GM12865 (cell line): ENCODE results near the gene KCNMB4.

Source experiments
- DNase-seq: peaks from one replicate; pipeline ENCODE4 v3.0.0; 2010; ENCODE audit warnings: low read depth
- H3K4me3 ChIP-seq: 2 replicates; pipeline ENCODE4 v1.5.1; 2011; ENCODE audit warnings: mild to moderate bottlenecking, low read depth, low read length, control low read depth
- TF ChIP-seq, protein P1 (sequence below): IDR thresholded peaks from 2 replicates; pipeline ENCODE4 v1.5.1; 2011; ENCODE audit warnings: low read length, control low read depth, low read depth, inconsistent platforms; ENCODE audit not compliant: insufficient read depth; ENCODE audit errors: missing control alignments

Gene KCNMB4

GRCh38 chr12:70408004-70408790, 42.1 kb downstream of the KCNMB4 start:
- TF ChIP-seq, protein P1, sequence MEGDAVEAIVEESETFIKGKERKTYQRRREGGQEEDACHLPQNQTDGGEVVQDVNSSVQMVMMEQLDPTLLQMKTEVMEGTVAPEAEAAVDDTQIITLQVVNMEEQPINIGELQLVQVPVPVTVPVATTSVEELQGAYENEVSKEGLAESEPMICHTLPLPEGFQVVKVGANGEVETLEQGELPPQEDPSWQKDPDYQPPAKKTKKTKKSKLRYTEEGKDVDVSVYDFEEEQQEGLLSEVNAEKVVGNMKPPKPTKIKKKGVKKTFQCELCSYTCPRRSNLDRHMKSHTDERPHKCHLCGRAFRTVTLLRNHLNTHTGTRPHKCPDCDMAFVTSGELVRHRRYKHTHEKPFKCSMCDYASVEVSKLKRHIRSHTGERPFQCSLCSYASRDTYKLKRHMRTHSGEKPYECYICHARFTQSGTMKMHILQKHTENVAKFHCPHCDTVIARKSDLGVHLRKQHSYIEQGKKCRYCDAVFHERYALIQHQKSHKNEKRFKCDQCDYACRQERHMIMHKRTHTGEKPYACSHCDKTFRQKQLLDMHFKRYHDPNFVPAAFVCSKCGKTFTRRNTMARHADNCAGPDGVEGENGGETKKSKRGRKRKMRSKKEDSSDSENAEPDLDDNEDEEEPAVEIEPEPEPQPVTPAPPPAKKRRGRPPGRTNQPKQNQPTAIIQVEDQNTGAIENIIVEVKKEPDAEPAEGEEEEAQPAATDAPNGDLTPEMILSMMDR: no peak
- H3K4me3 ChIP-seq: no peak overlapping the region
- no peak for DNase-seq

GRCh38 chr12:70415987-70416386, 49.9 kb downstream of the KCNMB4 start:
- TF ChIP-seq, protein P1: no peak
- DNase-seq: peak; percentile 20
- H3K4me3 ChIP-seq: no peak overlapping the region

GRCh38 chr12:70417121-70417520, 51.0 kb downstream of the KCNMB4 start:
- no peak overlapping the region for H3K4me3 ChIP-seq
- no peak for DNase-seq
- TF ChIP-seq, protein P1: no peak

DNA sequence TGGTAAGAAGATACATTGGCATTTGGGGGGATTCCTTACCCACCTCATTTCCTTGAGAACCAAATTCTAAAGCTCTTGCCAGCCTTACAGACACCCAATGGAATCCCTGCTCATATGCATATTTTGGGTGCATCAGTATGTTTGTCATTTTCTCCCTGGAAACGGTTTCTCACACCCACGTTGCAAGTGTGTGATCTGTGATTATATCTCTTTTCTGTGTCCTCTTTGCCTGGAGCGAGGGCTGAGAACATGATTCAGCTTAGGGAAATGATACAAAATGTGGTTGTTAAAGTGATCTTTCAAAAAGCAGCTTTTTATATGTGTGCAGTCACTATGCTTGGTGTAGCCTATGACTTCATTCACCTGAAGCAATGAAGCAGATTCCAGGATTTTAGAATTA, 52.0 kb downstream of the KCNMB4 start:
- TF ChIP-seq, protein P1: no peak
- DNase-seq: no peak
- no peak overlapping the region for H3K4me3 ChIP-seq

- no peak for DNase-seq
- no peak overlapping the region for H3K4me3 ChIP-seq
- TF ChIP-seq, protein P1: no peak
Measured at GRCh38 chr12:70422631-70423030, 56.5 kb downstream of the KCNMB4 start.

DNA sequence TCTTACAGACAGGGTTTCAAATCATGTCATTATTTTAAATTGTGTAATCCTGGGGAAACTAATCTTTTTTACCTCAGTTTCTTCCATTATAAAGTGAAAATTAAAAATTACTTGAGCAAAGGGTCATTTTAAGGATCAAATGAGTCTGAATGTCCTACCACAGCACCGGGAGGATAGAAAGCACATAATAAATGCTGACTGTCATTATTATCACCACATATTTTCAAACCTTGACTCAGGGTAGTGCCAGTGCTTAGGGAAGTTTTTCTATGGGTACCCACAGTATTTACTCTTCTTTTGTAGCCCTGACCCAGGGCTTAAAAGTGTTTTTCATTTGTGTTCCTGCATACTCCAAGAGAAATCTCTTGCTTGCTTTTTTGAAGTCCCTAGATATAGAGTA, 60.5 kb downstream of the KCNMB4 start:
- no peak overlapping the region for H3K4me3 ChIP-seq
- TF ChIP-seq, protein P1: no peak
- no peak for DNase-seq

DNA sequence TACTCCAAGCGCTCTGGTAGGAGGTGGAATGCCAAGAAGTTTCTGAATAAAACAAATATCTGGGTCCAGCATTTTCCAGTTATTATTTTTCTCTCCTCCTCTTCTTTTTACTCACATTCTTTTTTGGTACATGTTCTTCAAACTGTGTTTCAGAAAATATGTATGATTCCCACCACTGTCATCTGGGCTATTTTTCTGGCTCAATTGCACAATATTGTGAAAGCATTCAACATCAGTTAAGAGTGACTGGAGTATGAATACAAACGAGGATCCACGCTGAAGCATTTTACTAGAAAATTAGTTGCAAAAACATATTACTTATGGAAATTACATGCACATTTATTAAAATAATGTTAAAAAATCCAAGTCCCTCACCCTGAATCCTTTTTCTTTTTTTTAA, 61.5 kb downstream of the KCNMB4 start:
- TF ChIP-seq, protein P1: no peak
- no peak overlapping the region for H3K4me3 ChIP-seq
- DNase-seq: no peak
